Lower leg skin (tissue), 3 donors: ENCODE data around the gene MCRIP2.

Experiments used
- CTCF ChIP-seq, 3 donors: fragments of 450-650 bp; IDR thresholded peaks; one replicate each; pipeline ENCODE4 v1.5.1; 2016; ENCODE audit warnings: antibody characterized with exemption in 3 of 3, mild to moderate bottlenecking in 3 of 3, moderate library complexity in 2 of 3
- POLR2A ChIP-seq, 2 donors: fragments of 450-650 bp; IDR thresholded peaks; one replicate each; pipeline ENCODE4 v1.6.1; 2016 to 2017; ENCODE audit warnings: antibody characterized with exemption in 2 of 2, mild to moderate bottlenecking in 1 of 2, moderate library complexity in 1 of 2

GRCh38 chr16:682493-683395, 41.1 kb downstream of the MCRIP2 start:
- TF ChIP-seq CTCF (IDR thresholded peaks at IDR 0.05) (no peak), POLR2A (IDR thresholded peaks at IDR 0.05) (no peak)
